Activated CD8-positive, alpha-beta memory T cell treated with anti-CD3 and anti-CD28 coated beads for 24 hours (primary cell): Measurements from ENCODE around the gene STMN3.
A peak's percentile ranks its signal among the peaks of the same experiment; 100 is the strongest.

Experiments
- DNase-seq: peaks from one replicate; pipeline ENCODE4 v3.0.0-alpha.2; 2020

The STMN3 gene

DNA sequence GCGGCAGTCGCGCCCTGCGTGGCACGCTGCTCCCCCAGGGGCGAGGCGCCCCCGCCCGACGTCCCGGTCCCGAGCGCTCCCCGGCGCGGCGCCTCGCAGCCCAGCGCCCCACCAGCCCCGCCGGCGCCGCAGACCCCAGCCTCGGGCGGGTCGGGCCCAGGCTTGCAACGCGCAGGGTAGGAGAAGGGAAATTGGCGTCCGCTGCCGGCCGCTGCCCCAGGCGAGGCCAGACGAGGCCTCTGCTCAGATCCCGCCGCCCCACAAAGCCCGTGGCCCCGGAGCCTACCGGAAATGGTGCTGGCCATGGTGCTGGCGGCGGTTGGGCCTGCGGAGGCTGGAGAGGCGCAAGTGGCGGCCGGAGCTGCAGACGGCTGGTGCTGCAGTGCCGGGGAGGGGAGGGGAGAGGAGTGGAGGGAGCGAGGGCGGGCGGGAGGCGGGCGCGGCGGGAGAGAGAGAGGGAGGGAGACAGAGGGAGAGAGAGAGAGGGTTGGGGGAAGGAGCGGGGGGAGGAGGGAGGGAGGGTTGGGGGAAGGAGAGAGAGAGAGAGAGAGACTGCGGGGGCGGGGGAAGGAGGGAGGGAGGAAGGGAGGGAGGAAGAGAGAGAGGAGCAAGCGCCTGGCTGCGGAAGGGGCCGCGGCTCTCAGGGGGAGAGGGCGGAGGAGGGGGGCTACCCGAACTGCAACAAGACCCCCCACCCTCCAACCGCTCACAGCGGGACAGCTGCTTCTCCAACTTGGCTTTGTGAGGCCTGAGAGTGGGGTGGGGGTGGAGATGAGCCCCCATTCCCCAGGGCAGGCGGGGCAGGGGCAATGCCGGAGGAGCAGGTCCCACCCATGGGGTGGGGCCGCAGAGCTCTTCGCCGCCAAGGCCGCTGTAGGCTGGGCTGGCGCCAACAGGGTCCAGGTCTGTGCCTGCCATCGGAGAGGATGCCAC lies at the start of gene STMN3:
STMN3 (minus strand) TSS at position 384 of the 933 bp plus-strand sequence; CDS start at position 305, 79 bp downstream.
- DNase-seq, result peak; percentile 86

DNA sequence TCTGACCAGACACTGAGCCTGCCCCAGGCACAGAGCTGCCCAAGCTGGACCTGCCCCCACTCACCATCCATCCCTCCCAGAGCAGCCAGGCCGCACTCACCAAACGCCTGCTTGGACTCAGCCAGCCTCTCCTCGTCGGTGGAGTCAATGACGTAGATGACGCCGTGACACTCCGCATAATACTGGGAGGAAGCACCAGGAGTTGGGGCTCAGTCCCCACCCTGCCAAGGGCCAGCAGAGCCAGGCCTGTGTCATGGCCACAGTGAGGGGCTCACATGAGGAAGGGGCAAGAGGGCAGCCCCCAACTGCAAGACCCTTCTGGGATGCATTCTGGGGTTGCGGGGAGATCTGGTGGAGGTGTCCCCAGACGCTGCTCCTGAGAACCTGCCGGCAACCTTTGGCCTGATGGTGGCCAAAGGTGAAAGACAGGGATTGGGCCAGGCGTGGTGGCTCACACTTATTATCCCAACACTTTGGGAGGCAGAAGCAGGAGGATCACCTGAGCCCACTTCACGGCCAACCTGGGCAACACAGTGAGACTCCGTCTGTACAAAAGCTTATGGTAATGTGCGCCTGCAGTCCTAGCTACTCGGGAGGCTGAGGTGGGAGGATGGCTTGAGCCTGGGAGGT lies 48.9 kb upstream of the STMN3 start:
- DNase-seq, result no peak

DNA sequence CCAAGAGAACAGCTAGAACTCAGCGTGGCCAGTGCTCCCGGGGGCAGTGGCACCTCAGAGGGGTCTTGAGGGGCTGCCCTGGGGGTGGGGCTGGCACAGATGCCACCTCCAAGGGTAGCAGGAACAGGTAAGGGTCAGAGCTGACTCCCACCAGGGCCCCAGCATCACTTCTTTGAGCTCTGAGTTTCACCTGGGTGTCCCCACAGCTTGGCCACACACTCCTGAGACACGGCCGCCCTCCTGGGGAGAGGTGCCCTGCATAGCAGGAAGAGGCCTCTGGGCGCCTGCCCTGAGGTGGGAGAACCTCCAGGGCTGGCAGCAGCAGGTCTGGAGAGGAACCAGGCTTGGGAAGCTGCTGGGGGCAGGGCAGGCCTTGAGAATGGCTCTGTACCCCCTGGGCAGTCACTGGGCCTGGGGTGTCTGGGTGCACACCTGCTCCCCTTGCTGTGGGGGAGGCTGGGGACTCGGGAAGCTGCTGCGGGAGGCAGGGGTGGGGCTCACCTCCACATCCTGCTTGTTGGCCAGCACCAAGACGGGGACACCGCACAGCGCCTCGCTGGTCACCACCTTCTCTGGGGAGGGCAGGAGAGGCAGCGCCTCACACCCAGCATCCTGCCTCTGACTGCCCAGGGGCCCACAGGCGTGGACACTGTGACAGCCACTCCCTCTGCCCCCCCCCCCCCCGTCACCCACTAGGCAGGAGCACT lies 48.3 kb upstream of the STMN3 start:
- peak; percentile 62 for DNase-seq

GRCh38 chr20:63701051-63701328 lies 47.8 kb upstream of the STMN3 start:
- DNase-seq, result peak; percentile 55

GRCh38 chr20:63700199-63701050 lies 47.2 kb upstream of the STMN3 start:
- no peak for DNase-seq

DNA sequence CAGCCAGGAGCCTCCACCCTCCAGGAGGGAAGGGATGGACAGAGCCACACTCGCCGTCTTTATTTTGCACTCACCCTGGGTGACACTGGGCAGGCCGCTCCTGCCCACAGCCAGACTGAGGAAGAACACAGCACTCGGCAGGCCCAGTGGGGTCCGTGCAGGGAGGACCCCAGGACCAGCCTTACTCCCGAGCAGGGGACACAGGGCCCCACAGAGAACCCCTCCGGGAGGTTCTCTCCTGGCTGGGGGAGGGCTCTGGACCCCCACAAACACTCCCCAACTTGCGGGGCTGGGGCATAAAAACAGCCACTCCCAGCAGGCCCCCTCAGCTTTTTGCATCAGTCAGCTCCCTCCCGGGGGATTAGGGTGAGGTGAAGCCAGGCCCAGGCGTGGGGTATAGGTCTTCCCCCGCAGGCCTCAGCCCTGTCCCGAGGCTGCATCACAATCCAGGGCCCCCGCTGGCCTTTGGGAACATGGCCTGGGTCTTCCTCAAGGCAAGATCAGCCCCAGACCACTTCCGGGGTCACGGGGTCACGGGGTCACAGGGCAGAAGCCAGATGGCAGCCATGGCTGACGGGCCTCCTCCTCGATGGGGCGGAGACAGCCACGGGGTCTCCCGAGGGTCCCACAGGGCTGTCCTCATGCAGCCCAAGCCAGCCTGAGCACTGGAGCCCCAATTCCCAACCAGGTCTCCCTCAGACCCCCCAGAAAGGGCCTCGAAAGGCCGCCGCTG lies 46.4 kb upstream of the STMN3 start:
- no peak for DNase-seq

- peak; percentile 75 for DNase-seq
Observed at GRCh38 chr20:63698739-63699465, 45.7 kb upstream of the STMN3 start.

DNA sequence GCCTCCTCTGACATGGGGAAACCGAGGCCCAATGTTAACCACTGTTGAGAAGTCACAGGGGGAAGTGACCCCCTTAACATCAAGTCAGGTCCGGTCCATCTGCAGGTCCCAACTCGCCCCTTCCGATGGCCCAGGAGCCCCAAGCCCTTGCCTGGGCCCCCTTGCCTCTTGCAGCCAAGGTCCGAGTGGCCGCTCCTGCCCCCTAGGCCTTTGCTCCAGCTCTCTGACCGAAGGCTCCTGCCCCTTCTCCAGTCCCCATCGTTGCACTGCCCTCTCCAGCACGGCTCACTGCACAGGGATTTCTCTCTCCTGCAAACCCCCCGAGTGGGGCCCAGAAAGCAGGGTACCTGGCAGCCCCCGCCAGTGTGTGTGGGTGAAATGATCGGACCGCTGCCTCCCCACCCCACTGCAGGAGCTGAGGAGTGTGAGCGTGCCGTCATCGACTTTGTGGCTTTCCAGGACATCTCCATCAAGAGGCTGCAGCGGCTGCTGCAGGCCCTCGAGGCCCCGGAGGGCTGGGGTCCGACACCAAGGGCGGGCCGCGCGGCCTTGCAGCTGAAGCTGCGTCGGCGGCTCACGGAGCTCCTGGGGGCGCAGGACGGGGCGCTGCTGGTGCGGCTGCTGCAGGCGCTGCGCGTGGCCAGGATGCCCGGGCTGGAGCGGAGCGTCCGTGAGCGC lies 44.8 kb upstream of the STMN3 start:
- DNase-seq, result no peak

DNA sequence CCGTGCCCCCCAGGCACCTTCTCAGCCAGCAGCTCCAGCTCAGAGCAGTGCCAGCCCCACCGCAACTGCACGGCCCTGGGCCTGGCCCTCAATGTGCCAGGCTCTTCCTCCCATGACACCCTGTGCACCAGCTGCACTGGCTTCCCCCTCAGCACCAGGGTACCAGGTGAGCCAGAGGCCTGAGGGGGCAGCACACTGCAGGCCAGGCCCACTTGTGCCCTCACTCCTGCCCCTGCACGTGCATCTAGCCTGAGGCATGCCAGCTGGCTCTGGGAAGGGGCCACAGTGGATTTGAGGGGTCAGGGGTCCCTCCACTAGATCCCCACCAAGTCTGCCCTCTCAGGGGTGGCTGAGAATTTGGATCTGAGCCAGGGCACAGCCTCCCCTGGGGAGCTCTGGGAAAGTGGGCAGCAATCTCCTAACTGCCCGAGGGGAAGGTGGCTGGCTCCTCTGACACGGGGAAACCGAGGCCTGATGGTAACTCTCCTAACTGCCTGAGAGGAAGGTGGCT lies 44.2 kb upstream of the STMN3 start:
- DNase-seq, result peak; percentile 64

GRCh38 chr20:63696628-63697356 lies 43.6 kb upstream of the STMN3 start, which contains the start of gene TNFRSF6B:
Gene TNFRSF6B (plus strand): TSS chr20:63696652. CDS start chr20:63696768, 116 bp downstream.
- peak; percentile 77 for DNase-seq

DNA sequence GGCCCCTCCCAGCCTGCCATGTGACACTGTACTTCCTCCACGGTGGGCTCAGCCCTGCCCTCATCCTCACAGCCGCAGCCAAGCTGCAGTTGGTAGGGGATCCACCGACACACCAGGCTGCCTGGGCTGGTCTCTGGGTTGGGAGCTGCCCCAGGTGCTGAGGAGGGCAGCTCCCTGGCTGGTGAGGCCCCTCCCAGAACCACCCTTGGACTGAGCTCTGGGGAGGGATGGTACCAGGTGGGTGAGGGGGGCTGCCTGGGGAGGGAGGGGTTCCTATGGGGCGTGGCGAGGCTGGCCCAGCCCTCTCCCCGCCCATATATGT lies 43.0 kb upstream of the STMN3 start:
- DNase-seq, result no peak

- DNase-seq, result no peak
Observed at GRCh38 chr20:63695424-63696305, 42.4 kb upstream of the STMN3 start.

GRCh38 chr20:63694584-63695423 lies 41.6 kb upstream of the STMN3 start:
- no peak for DNase-seq

DNA sequence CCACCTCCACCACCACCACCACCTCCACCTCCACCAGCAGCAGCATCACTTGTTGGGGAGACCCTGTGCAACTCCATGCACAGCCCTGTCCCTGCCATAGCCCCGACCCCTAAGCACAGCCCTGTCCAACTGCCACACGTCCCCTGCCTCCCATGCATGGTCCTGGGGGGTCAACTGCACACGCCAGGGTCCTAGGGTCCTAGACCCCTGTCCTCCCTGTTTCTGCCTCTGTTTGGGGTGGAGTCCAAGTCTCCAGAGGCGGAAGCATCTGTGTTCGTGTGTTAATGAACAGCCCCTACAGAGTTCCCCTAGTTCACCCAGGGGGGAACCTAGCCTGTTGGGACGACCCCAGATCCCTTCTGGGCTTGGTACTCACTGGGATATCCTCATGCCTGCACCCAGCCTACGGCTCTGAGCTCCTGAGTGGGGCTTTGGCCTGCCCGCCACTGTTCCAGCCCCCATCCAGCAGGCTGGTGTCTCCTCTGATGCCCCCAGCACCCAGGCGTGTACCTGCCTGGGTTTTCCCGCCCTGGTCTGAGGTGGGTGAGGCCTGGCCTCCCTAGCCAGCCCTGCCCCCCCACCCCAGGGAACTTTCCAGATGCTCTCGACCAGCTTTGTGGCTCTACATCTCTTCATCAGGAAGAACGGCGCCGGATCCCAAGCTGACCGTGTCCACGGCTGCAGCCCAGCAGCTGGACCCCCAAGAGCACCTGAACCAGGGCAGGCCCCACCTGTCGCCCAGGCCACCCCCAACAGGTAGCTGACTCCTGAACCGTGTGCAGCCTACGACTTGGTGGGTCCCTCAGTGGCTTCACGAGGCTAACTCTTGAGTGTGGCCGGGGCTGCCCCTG lies 40.7 kb upstream of the STMN3 start:
- DNase-seq, result no peak

DNA sequence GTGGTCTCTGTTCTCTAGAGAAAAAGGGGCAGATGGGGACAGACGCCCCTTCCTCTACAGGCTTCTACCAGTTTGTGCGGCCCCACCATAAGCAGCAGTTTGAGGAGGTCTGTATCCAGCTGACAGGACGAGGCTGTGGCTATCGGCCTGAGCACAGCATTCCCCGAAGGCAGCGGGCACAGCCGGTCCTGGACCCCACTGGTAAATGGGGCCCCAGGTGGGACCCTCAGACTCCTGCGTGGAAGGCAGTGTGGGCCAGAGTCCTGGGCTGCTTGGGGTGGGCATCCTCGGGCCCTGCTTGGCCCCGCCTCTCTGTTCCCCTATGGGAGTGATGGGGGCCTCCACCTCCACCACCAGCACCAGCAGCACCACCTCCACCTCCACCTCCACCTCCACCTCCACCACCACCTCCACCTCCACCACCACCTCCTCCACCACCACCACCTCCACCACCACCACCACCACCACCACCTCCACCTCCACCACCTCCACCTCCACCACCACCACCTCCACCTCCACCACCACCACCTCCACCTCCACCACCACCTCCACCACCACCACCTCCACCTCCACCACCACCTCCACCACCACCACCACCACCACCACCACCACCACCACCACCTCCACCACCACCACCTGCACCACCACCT lies 40.0 kb upstream of the STMN3 start:
- DNase-seq, result no peak

DNA sequence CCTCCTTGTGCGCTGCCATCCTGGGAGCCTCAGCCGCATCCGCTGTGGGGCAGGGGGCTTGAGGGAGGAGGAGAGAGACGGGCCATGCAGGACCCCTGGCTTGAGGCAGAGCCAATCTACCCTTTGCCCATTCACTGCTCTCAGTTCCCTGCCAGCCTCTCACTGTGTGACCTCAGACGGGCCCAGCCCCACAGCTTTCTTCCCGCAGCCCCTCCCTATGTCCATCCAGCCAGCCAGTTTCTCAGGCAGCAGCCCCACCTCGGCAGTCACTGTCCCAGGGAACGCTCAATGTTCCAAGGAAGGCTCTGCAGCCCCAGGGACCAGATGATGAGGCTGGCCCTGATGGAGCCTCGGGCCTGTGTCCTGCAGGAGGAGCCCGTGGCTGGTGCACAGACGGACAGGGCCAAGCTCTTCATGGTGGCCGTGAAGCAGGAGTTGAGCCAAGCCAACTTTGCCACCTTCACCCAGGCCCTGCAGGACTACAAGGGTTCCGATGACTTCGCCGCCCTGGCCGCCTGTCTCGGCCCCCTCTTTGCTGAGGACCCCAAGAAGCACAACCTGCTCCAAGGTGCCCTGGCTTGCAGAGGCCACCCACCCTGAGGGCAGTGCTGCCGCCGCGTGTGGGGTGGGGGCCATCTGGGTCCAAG lies 39.3 kb upstream of the STMN3 start:
- no peak for DNase-seq
